Measurements from ENCODE around the gene ASCL5.

Gene ASCL5

GRCh38 chr1:201171063-201172036, 44.4 kb upstream of the ASCL5 start:
- no peaks in the 10 kb centered on the region for H3K27me3 ChIP-seq (replicated peaks; ENCODE audit: control insufficient read depth, insufficient read depth, low read length)
- peak; percentile 43 for TF ChIP-seq CTCF (IDR thresholded peaks at IDR 0.05; ENCODE audit: insufficient read depth, low read length, poor library complexity, severe bottlenecking)
- peak; percentile 61 for DNase-seq (ENCODE audit: extremely low read depth, insufficient read length)
- no peaks in the 10 kb centered on the region for H3K36me3 ChIP-seq (ENCODE audit: control insufficient read depth, insufficient read depth, low read length)
- peak overlapping the region; percentile 56 for H3K4me3 ChIP-seq (replicated peaks; ENCODE audit: low read depth, low read length)

- TF ChIP-seq CTCF (IDR thresholded peaks at IDR 0.05; ENCODE audit: insufficient read depth, low read length, poor library complexity, severe bottlenecking), result no peak
- peak; percentile 85 for DNase-seq (ENCODE audit: extremely low read depth, insufficient read length)
- H3K27me3 ChIP-seq (replicated peaks; ENCODE audit: control insufficient read depth, insufficient read depth, low read length), result no peaks in the 10 kb centered on the region
- no peaks in the 10 kb centered on the region for H3K36me3 ChIP-seq (ENCODE audit: control insufficient read depth, insufficient read depth, low read length)
- peak overlapping the region; percentile 56 for H3K4me3 ChIP-seq (replicated peaks; ENCODE audit: low read depth, low read length)
Measured at GRCh38 chr1:201170533-201171062, 43.6 kb upstream of the ASCL5 start.

- Histone ChIP-seq H3K4me3 (replicated peaks; ENCODE audit: low read depth, low read length) (no peak overlapping the region), H3K36me3 (ENCODE audit: control insufficient read depth, insufficient read depth, low read length) (no peaks in the 10 kb centered on the region), H3K27me3 (replicated peaks; ENCODE audit: control insufficient read depth, insufficient read depth, low read length) (no peaks in the 10 kb centered on the region)
- no peak for DNase-seq (ENCODE audit: extremely low read depth, insufficient read length)
- TF ChIP-seq CTCF (IDR thresholded peaks at IDR 0.05; ENCODE audit: insufficient read depth, low read length, poor library complexity, severe bottlenecking), result no peak
Measured at GRCh38 chr1:201169971-201170532, 43.1 kb upstream of the ASCL5 start.

GRCh38 chr1:201169203-201169602, 42.2 kb upstream of the ASCL5 start:
- Histone ChIP-seq H3K4me3 (replicated peaks; ENCODE audit: low read depth, low read length) (no peak overlapping the region), H3K27me3 (replicated peaks; ENCODE audit: control insufficient read depth, insufficient read depth, low read length) (no peaks in the 10 kb centered on the region; the same call in 1 of the 2 replicates), H3K36me3 (ENCODE audit: control insufficient read depth, insufficient read depth, low read length) (no peaks in the 10 kb centered on the region)
- DNase-seq (ENCODE audit: extremely low read depth, insufficient read length), result no peak
- TF ChIP-seq CTCF (IDR thresholded peaks at IDR 0.05; ENCODE audit: insufficient read depth, low read length, poor library complexity, severe bottlenecking), result no peak

GRCh38 chr1:201167041-201167991, 40.3 kb upstream of the ASCL5 start:
- Histone ChIP-seq H3K36me3 (ENCODE audit: control insufficient read depth, insufficient read depth, low read length) (no peaks in the 10 kb centered on the region), H3K4me3 (replicated peaks; ENCODE audit: low read depth, low read length) (no peak overlapping the region), H3K27me3 (replicated peaks; ENCODE audit: control insufficient read depth, insufficient read depth, low read length) (no peaks in the 10 kb centered on the region; the same call in 1 of the 2 replicates)
- no peak for DNase-seq (ENCODE audit: extremely low read depth, insufficient read length)
- TF ChIP-seq CTCF (IDR thresholded peaks at IDR 0.05; ENCODE audit: insufficient read depth, low read length, poor library complexity, severe bottlenecking), result no peak

All from GM06990 (cell line).